ENCODE measurements around the gene RRP36.

The RRP36 gene

GRCh38 chr6:43070028-43070632 is 48.7 kb downstream of the RRP36 start:
- no peak for DNase-seq (ENCODE audit: low read depth)

DNA sequence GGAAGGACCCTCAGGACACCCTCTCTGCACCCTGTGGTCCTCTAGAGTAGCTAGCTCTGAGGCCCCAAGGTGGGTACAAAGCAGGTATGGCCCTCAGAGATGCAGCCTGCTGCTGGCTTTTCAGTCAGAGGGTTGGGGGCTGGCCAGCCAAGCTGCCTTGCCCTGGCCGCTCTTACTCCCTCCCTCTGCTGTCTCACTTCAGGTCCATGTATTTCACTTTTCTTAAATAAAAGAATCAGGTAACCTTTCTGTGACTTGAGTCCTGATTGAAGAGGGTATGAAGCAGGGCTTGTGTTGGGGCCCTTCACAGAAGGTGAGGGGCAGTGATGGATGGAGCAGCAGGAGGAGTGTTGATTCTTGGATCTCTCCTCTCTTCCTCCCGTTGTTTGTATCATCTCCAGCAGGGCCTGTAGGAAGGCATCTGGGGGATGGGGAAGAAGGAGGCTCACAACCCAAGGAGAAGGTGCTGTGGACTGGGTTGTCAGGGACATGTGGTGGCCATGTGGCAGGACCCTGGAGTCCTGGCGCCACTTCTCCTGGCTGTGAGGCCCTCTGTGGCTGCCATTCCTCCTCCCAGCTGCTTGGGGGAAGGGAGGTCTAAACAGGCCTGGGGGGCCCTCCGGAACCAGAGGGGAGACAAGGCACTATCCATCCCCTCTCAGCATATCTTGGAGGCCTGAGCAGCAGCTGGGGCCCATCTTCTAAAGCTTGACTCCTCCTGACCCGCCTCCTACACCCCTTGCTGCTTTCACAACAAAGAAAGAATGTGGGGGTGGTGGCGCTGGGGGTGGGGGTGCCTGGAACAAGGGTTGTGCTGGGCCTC is 53.6 kb downstream of the RRP36 start:
- DNase-seq (ENCODE audit: low read depth) = no peak

DNA sequence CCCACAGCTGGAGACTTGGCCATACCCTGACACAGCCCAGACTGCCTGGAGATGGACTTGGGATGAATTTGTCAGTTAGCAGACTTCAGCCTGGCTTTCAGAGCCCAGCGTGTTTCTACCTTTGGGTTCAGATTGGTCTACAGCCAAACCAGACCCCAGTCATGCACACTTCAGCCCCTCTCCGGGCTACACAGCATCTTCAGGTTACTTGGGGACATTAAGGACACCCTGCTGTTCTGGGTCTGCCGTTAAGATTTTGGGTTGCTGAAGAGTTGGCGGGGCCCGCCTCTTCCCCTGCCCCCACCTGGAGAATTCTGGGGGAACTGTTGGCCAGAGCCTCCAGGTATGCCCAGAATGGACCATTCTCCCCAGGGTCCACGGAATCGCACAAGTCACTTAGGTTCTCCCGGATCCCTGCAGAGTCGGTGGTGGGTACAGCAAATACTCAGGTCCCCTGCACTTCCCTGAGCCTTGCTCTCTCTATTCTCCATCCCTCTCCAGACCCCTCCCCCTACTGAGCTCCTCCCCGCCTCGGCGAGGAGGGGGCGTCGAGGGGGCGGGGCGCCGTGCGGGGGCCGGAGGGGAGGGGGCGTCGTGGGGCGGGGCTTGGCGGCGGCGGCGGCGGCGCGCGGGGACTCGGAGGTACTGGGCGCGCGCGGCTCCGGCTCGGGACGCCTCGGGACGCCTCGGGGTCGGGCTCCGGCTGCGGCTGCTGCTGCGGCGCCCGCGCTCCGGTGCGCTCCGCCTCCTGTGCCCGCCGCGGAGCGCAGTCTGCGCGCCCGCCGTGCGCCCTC is 54.4 kb downstream of the RRP36 start, which contains the start of gene PTK7:
PTK7 (plus strand) TSS at position 645 of the 794 bp plus-strand sequence. CDS start 175 bp downstream, outside the sequence.
- DNase-seq (ENCODE audit: low read depth) = peak; percentile 29

GRCh38 chr6:43076464-43077332 is 55.3 kb downstream of the RRP36 start:
- no peak for DNase-seq (ENCODE audit: low read depth)

GRCh38 chr6:43077333-43077809 is 55.9 kb downstream of the RRP36 start:
- DNase-seq (ENCODE audit: low read depth) = no peak

GRCh38 chr6:43077981-43078511 is 56.6 kb downstream of the RRP36 start:
- DNase-seq (ENCODE audit: low read depth) = no peak

DNA sequence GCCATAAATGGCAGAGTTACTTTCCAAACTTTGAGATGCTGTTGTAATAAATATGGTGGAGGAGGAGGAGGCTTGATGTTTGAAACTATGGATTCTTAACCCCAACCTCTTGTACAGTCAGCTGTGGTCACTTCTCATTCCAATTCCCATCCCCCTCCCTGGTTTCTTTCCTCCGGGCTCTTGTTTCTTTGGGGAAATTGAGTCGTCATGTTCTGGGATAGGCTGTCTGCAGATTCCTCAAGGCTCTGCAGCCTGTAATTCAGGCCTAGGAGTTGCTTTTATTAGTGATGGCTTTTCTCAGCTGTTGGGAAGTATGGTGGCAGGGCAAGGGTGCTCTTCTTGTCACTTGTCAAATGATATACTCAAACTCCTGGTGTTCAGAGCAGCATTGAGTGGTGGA is 57.3 kb downstream of the RRP36 start:
- DNase-seq (ENCODE audit: low read depth) = no peak
